ENCODE measurements around the gene KY.

- TF ChIP-seq CTCF (IDR thresholded peaks at IDR 0.05; ENCODE audit: low read depth, low read length, poor library complexity, severe bottlenecking): no peak
- no peak for TF ChIP-seq EZH2phosphoT487 (IDR thresholded peaks at IDR 0.05; ENCODE audit: borderline replicate concordance, low read length)
These were observed 42.6 kb downstream of the KY start for GRCh38 chr3:134608023-134608770.

Measured in DOHH2 (cell line).